ENCODE measurements around the gene EGLN1. TPM values are rescaled to one million over a fixed set of nuclear protein-coding genes. Genes with fewer than 3 reads are reported as not detected.
"Not testable (repeated sequence)": the region's sequence is repeated elsewhere in the genome, so short reads cannot be mapped to it uniquely, and the experiment has no call there.

EGLN1 gene
- total and polyA plus RNA-seq, 2 of the 8 experiments (the other 6 are each of a cell fraction or from before 2014, with no cell fraction given) = 4.0 to 6.4 TPM

DNA sequence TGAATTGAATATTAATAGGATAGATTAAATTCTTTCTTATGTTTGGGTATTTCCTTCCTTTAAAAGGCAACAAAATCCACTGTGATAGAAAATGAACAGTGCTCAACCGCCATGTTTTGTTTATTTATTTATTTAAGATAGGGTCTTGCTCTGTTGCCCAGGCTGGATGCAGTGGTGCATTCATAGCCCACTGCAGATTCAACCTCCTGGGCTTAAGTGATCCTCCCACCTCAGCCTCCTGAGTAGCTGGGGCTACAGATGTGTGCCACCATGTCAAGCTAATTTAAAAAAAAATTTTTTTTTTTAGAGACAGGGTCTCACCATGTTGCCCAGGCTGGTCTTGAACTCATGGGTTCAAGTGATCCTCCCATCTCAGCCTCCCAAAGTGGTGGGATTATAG, 73.2 kb downstream of the EGLN1 start:
- H3K79me2 ChIP-seq (ENCODE audit: control insufficient read depth in 1 of 2, insufficient read depth in 2 of 2, low read length in 2 of 2); H2AK5ac ChIP-seq (ENCODE audit: low read depth, low read length); H3K4me3 ChIP-seq (ENCODE audit: extremely low read depth in 1 of 4, insufficient read depth in 2 of 4, low read depth in 3 of 4, low read length in 4 of 4); H3K27ac ChIP-seq (ENCODE audit: low read depth, low read length); H3K56ac ChIP-seq (replicated peaks; ENCODE audit: insufficient read length, low read depth, low read length); H2BK12ac ChIP-seq (ENCODE audit: low read depth, low read length); H4K5ac ChIP-seq (ENCODE audit: insufficient read length, low read depth, low read length); H4K91ac ChIP-seq (replicated peaks; ENCODE audit: insufficient read length, low read length); H3K23me2 ChIP-seq (ENCODE audit: low read depth, low read length); H2BK15ac ChIP-seq (ENCODE audit: low read length); H2BK120ac ChIP-seq (replicated peaks; ENCODE audit: low read depth, low read length); H3K23ac ChIP-seq (ENCODE audit: insufficient read length); DNase-seq (ENCODE audit: low read depth in 1 of 2, low spot score in 2 of 2); H3K79me1 ChIP-seq (ENCODE audit: low read depth, low read length); H2AFZ ChIP-seq (ENCODE audit: low read length); H3K18ac ChIP-seq (ENCODE audit: extremely low read depth, low read length); H2BK5ac ChIP-seq (ENCODE audit: low read depth, low read length); H3K9me3 ChIP-seq (ENCODE audit: insufficient read depth in 2 of 2, low read depth in 1 of 2, low read length in 1 of 2); H4K20me1 ChIP-seq (replicated peaks in 1 of 2; ENCODE audit: control insufficient read depth in 1 of 2, insufficient read depth in 2 of 2, low read length in 2 of 2); H3K4me2 ChIP-seq (ENCODE audit: insufficient read depth in 1 of 2, low read depth in 2 of 2, low read length in 2 of 2); H3K4me1 ChIP-seq (replicated peaks in 1 of 4; ENCODE audit: control insufficient read depth in 3 of 4, insufficient read depth in 4 of 4, low read length in 3 of 4); FAIRE-seq; H3K27me3 ChIP-seq (replicated peaks in 1 of 4; ENCODE audit: control insufficient read depth in 3 of 4, extremely low read depth in 1 of 4, insufficient read depth in 3 of 4, low read length in 3 of 4); H3K4ac ChIP-seq (replicated peaks; ENCODE audit: insufficient read length, low read depth, low read length); POLR2A ChIA-PET (ENCODE audit: partially characterized antibody); H2BK20ac ChIP-seq (ENCODE audit: low read length); H3K14ac ChIP-seq (ENCODE audit: insufficient read length); H3K9ac ChIP-seq (replicated peaks in 1 of 4; ENCODE audit: extremely low read depth in 1 of 4, low read depth in 3 of 4, low read length in 3 of 4); H4K8ac ChIP-seq (ENCODE audit: extremely low read depth, insufficient read depth, low read length): not testable (repeated sequence)
- H3K36me3 ChIP-seq (ENCODE audit: control insufficient read depth in 2 of 4, insufficient read depth in 4 of 4, low read length in 3 of 4) = peaks cover 4 to 40% (median 16%) of the 10 kb centered on the region in 4 experiments; a peak in 7 of 8 replicates
- 94% methylated on average over 1 of the region's 1 CpG; no CpG with 5 or more reads in 1 of the 2 experiments for WGBS, 2 experiments (ENCODE audit: extremely low coverage in 1 of 2, insufficient coverage in 1 of 2, insufficient read length in 1 of 2, insufficient replicate concordance in 2 of 2, low coverage in 1 of 2, low lambda C conversion rate in 2 of 2, missing lambda C conversion rate in 1 of 2)
- CTCF ChIA-PET (ENCODE audit: partially characterized antibody) = interaction anchor here (1.4 kb wide), 2 partner anchors 8 to 33 kb away, joined by 4 to 5 read pairs; no protein-coding TSS in a partner anchor

Data from H1 (cell line).